Thoracic aorta (tissue), 2 donors: ENCODE results near the gene GYS1. TPM values are rescaled to one million over a fixed set of nuclear protein-coding genes. Genes with fewer than 3 reads are reported as not detected.

ENCODE experiments used
- ATAC-seq: fragments of 150-250 bp; one replicate; pipeline ENCODE4 v1.8.0; 2017; ENCODE audit warnings: low read depth; ENCODE audit not compliant: insufficient number of reproducible peaks, low FRiP score
- DNase-seq: peaks from one replicate; pipeline ENCODE4 v3.0.0-alpha.2; 2020; ENCODE audit warnings: low spot score
- H3K27ac ChIP-seq, 2 donors: fragments of 200-600 bp; sonication (generic); 1 replicate in 1 of 2; 2 replicates in 1 of 2; pipeline ENCODE4 v1.5.1; 2016; ENCODE audit warnings: mild to moderate bottlenecking in 2 of 2, moderate library complexity in 2 of 2
- H3K27me3 ChIP-seq: fragments of 200-600 bp; sonication (generic); replicated peaks from 2 replicates; pipeline ENCODE4 v1.6.0; 2016; ENCODE audit warnings: mild to moderate bottlenecking; ENCODE audit not compliant: insufficient read depth
- H3K36me3 ChIP-seq: fragments of 200-600 bp; sonication (generic); one replicate; pipeline ENCODE4 v1.5.1; 2016
- H3K4me1 ChIP-seq, 2 donors: fragments of 200-600 bp; sonication (generic); 1 replicate in 1 of 2; 2 replicates in 1 of 2; pipeline versions ENCODE4 v1.5.1 to v1.6.0; 2016; ENCODE audit warnings: low read depth in 2 of 2, mild to moderate bottlenecking in 1 of 2; ENCODE audit not compliant: control insufficient read depth in 1 of 2
- H3K4me3 ChIP-seq: fragments of 200-600 bp; sonication (generic); 2 replicates; pipeline ENCODE4 v1.5.1; 2016; ENCODE audit warnings: mild to moderate bottlenecking
- H3K9me3 ChIP-seq: fragments of 200-600 bp; sonication (generic); 2 replicates; pipeline ENCODE4 v1.5.1; 2016
- CTCF ChIP-seq: fragments of 200-600 bp; sonication (generic); IDR thresholded peaks from one replicate; pipeline ENCODE4 v1.5.1; 2019; ENCODE audit warnings: antibody characterized with exemption
- total RNA-seq, 2 donors: library from RNA; depleted of rRNA; stranded (reverse); fragments of >200 nt; gene quantifications; one replicate each; pipeline versions ENCODE4 v1.1.0 to v1.2.3, GENCODE V29; 2016

Gene GYS1
- total RNA-seq, 2 donors from 2014 or later = 30.1 to 44.4 TPM

- Histone ChIP-seq H3K36me3 (no peaks in the 10 kb centered on the region), H3K9me3 (peaks cover 6% of the 10 kb centered on the region), H3K4me1 (no peaks in the 10 kb centered on the region), H3K27ac (no peak overlapping the region), H3K27me3 (no peaks in the 10 kb centered on the region), H3K4me3 (no peak overlapping the region)
- DNase-seq (no peak), ATAC-seq (no peak)
- TF ChIP-seq CTCF = no peak
Measured at GRCh38 chr19:48945415-48945814, 47.7 kb downstream of the GYS1 start.

GRCh38 chr19:48943081-48943480 is 50.0 kb downstream of the GYS1 start:
- peaks cover 6% of the 10 kb centered on the region for H3K9me3 ChIP-seq
- H3K4me1 ChIP-seq = no peaks in the 10 kb centered on the region
- H3K27me3 ChIP-seq = no peaks in the 10 kb centered on the region
- TF ChIP-seq CTCF = no peak
- H3K4me3 ChIP-seq = no peak overlapping the region
- ATAC-seq (no peak), DNase-seq (no peak)
- H3K27ac ChIP-seq = no peak overlapping the region
- no peaks in the 10 kb centered on the region for H3K36me3 ChIP-seq

- no peak for DNase-seq
- Histone ChIP-seq H3K27ac (no peak overlapping the region), H3K4me3 (no peak overlapping the region), H3K9me3 (peaks cover 6% of the 10 kb centered on the region), H3K4me1 (no peaks in the 10 kb centered on the region), H3K27me3 (no peaks in the 10 kb centered on the region), H3K36me3 (no peaks in the 10 kb centered on the region)
- ATAC-seq = no peak
- TF ChIP-seq CTCF = no peak
Measured at GRCh38 chr19:48940902-48941301, 52.2 kb downstream of the GYS1 start.

- peaks cover 0 to 7% of the 10 kb centered on the region in 2 donors for H3K4me1 ChIP-seq
- no peaks in the 10 kb centered on the region for H3K36me3 ChIP-seq
- ATAC-seq = no peak
- H3K27ac ChIP-seq = no peak overlapping the region
- no peak for DNase-seq
- no peak for TF ChIP-seq CTCF
- H3K4me3 ChIP-seq = no peak overlapping the region
- no peaks in the 10 kb centered on the region for H3K27me3 ChIP-seq
- peaks cover 6% of the 10 kb centered on the region for H3K9me3 ChIP-seq
Measured at GRCh38 chr19:48938256-48938655, 54.9 kb downstream of the GYS1 start.

- Histone ChIP-seq H3K9me3 (peaks cover 2% of the 10 kb centered on the region), H3K36me3 (no peaks in the 10 kb centered on the region), H3K4me3 (no peak overlapping the region), H3K4me1 (peaks cover 0 to 7% of the 10 kb centered on the region in 2 donors), H3K27ac (no peak overlapping the region), H3K27me3 (no peaks in the 10 kb centered on the region)
- ATAC-seq (no peak), DNase-seq (no peak)
- no peak for TF ChIP-seq CTCF
Measured at GRCh38 chr19:48935864-48936263, 57.2 kb downstream of the GYS1 start.
